H54 (cell line): ENCODE measurements around the gene PTPN13.

Experiments used
- DNase-seq: peaks from one replicate; pipeline ENCODE4 v3.0.0; 2011; ENCODE audit warnings: low spot score, mixed read lengths; ENCODE audit not compliant: insufficient read length
- FAIRE-seq: peaks from 3 replicates; lab custom pipeline; 2011; peaks lifted over from hg19 to GRCh38; lab: Jason Lieb, UNC
- POLR2A ChIP-seq: IDR thresholded peaks from 2 replicates; pipeline ENCODE4 v1.6.1; 2011; ENCODE audit warnings: low read depth, mild to moderate bottlenecking, low read length

The PTPN13 gene

DNA sequence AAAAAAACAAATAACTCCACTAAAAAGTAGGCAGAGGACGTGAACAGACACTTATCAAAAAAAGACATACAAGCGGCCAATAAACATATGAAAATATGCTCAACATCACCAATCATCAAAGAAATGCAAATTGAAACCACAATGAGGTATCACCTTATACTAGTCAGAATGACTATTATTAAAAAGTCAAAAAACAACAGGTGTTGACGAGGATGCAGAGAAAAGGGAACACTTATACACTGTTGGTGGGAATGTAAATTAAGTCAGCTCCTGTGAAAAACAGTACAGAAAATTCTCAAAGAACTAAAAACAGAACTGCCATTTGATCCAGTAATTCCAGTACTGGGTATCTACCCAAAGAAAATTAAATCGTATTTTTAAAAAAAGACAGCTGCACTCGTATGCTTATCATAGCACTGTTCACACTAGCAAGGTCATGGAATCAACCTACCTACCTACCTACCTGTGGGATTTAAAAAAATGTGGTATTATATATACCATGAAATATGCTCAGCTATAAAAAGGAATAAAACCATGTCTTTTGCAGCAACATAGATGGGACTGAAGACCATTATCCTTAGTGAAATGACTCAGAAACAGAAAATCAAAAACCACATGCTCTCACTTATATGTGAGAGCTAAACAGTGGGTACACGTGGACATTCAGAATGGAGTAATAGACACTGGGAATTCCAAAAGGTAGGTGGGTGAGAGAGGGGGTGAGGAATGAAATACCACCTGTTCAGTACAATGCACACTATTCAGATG lies 24.8 kb upstream of the PTPN13 start:
- TF ChIP-seq POLR2A = no peak
- DNase-seq (no peak), FAIRE-seq (no peak)

DNA sequence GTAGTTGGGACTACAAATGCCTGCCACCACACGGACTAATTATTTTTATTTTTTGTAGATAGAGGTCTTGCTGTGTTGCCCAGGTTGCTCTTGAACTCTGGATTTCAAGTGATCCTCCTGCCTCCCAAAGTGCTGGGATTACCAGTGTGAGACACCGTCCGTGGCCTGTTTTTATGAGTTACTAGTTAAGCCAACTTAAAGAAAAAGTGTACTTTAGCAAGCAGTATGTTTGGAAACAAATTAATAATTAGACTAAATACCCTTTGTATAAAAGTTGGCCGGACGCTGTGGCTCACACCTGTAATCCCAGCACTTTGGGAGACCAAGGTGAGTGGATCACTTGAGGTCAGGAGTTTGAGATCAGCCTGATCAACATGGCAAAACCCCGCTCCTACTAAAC lies 14.2 kb upstream of the PTPN13 start:
- TF ChIP-seq POLR2A = no peak
- no peak for DNase-seq
- FAIRE-seq = no peak

DNA sequence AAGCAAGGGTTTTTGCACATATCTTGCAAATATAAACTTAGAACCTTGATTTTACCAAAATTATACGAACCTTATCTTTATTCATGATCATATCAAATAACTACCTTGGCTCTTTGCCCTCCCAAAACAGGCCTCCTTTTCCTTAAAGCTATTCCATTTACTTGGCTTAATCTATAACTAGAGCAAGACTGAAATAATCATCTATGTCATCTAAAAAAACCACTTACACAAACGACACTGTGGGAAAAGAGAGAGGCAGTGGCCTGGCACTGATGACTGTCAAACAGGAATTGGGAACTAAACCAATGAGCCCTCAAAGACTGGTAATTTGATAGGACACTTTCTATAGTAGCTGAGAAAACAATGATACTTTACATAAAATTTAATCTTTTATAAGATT lies 11.7 kb upstream of the PTPN13 start:
- no peak for TF ChIP-seq POLR2A
- FAIRE-seq (no peak), DNase-seq (no peak)

DNA sequence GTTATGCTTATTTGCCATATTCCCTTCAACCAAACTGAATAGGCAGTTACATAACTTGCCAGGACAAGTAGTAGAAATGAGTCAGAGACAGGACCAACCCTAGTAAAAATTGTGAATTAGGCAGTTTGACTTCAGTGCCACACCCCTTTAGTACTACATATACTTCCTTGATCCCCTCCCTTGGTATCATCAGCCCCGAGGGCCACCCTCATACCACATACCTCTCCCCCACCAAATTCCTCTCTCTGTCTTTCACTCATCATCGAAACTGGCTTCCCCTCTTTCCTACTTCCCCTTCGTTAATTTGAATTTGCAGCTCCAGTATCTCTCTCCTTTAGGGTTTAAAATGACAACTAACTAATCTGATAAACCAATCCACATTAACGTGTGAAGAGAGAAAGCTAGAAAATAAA lies 7.9 kb upstream of the PTPN13 start:
- peak; percentile 41 for FAIRE-seq
- TF ChIP-seq POLR2A = no peak

DNA sequence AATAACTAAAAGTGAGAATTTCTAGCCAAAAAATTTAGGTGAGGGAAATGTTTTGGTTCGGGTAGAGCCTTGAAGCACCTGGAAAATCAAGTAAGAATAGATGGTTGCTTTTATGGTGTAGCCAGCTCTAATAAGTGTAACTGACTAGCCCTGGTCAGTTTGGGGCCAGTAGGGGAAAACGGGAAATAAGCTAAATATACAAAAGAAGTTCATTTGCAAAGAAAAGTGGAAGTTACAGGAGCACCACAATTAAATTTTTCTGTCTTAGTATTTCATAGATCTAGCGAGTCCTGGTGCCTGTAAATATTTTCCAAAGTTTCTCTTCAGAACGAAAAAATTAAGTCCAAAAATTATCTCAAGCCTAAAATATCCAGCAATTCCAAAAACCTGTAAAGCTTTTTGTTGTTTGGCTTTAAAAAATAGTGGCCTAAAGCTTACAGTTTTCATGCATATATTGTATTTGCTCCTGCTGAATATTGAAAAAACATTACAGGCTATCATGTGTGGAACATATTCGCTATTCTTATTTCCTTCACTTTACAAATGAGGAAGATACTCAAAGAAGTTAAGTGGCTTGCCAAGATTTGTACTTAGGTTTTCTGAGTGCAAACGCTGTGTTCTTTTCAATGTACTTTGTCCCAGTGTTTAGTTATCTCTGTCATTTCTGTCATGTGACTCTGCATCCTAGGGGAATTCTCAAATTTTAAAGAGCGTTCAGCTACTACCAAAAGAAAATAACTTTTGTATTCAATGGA lies 7.3 kb upstream of the PTPN13 start:
- no peak for TF ChIP-seq POLR2A
- no peak for FAIRE-seq
- DNase-seq = no peak

More for the DNA sequence above, 7.9 kb upstream of the PTPN13 start:
- no peak for DNase-seq

DNA sequence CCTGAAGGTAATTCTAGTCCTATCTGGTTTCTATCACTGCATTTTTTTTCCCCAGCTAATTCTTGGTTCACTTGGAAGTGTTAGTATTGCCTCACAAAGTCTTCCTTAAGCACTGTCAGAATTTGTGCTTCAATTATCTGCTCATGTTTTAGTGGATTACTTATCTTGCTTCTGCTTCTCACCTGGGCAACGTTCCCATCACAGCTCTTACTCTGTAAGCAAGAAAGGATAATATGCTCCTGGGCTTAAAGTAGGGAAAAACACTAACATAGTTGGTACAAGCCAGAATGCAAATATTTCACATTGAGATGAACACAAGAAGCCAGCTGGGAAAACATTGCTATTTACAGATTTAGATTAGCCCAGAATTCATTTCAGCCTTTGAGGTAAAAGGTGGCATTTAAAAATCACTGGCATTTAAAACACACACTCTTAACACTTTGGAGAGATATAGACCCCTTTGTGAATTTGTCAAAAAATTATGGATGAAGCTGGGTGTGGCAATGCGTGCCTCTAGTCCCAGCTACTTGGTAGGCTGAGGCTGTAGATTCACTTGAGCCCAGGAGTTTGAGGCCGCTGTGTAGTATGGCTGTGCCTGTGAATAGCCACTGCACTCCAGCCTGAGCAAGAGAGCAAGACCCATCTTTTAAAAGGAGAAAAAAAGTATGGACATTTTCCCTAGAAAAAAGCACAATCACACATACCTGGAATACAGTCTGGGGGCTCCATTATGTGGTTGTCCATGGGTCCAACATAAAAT lies 6.6 kb upstream of the PTPN13 start:
- DNase-seq (no peak), FAIRE-seq (no peak)
- no peak for TF ChIP-seq POLR2A

DNA sequence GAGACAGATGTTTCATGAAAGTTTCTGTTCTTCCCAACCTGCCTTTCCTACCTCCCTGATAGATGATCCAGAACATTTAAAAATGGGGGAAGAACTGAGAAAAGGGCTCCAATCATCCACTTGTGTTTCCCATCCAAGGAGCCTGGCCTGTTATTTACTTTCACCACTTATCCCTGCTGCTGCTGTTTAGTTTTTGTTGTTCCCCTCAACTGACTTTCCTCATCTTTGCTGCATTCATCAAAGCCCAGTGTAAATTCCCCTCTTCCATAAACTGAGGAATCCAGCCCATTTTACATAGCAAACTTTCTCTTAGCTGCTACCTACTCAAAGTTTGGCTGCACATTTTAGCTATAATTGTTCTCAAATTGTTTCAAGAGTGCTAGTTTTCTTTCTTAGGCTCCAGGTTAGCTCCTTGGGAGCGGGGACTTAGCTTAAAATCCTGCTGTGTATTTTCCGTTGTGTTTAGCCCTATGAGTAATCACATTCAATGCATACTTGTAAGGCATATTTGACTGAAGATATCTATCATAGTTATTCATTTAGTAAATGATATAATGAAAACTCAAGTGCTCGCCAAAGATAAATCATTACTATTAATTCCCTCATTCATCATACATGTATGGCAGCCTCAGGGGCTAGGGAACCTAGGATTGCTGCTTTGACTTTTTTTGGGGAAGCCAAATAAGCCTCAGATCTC lies 1.4 kb upstream of the PTPN13 start:
- no peak for FAIRE-seq
- DNase-seq = no peak
- TF ChIP-seq POLR2A = no peak

DNA sequence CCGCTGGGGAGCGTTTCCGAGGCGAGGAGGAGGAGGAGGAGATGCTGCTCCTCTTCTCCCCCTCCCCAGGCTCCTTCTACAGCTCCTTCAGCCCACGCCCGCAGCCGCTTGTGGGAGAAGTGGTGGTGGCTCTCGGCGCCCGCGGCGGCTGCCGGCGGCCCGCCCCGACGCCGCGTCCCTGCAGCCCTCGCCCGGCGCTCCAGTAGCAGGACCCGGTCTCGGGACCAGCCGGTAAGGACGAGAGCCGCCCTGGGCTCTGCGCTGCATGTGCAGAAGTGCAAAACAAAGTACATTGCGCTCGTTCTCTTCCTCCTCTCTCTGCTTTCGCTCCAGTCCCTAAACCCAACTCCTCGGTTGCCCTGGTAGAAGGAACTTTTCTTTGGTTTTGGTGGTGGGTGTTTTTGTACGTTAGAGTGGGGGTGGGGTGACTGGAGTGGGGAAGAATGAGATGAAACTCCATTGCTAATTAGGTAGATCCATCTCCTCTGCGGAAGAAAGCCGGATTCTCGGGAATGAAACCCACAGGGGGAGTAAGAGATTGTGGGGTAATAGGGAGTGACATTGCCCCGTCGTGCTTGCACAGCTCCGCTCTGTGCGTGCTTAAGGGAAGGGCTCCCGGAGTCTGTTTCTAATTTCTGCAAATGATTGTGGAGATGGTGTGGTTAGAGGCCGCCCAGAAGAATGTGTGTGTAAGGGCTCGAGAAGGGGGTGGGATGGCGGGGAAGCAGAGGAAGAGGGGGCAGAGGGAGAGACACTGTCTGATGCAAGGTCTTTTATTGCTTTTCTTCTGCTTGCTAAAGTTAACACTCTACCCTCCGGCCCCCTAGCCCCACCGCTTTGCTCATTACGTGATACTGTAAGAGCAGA lies 677 bp downstream of the PTPN13 start:
- FAIRE-seq (no peak), DNase-seq (no peak)
- TF ChIP-seq POLR2A = no peak

DNA sequence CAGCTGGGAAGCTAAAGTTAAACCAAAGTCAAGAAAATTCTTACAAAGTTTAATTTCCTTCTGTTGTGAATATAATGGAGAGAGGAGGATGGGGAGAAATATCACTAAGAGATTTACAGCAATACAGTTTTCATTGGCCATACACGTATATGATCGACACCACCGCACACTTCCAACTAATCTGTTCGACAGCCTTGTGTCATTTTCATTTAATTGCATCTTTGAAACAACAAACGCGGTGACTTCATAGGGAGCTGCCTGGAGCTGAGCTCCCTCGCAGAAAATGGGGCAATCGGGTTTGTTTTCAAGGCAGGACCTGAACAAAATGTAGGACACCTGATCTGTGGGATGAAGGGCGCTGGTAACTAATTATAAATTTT lies 1.3 kb downstream of the PTPN13 start:
- no peak for TF ChIP-seq POLR2A
- no peak for DNase-seq
- peak; percentile 43 for FAIRE-seq

DNA sequence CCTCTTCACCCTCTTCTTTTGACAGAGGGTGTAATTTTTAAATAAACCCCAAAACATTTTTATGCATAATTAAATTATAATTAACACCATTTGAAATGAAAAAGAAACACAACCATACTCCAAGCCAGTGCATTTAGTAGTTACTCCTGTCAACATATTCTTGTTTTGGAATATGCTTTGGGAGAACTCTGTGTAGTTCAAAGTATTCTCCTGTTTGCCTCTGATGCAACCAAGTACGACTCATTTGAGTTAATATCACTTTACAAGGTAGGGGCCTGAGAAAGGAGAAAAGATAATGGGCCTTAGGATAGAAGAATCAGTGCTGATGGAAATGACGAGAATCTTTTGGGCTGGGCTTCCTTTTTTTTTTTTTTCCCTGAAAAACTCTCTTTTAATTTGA lies 2.7 kb downstream of the PTPN13 start:
- TF ChIP-seq POLR2A = no peak
- FAIRE-seq = no peak
- DNase-seq = no peak

DNA sequence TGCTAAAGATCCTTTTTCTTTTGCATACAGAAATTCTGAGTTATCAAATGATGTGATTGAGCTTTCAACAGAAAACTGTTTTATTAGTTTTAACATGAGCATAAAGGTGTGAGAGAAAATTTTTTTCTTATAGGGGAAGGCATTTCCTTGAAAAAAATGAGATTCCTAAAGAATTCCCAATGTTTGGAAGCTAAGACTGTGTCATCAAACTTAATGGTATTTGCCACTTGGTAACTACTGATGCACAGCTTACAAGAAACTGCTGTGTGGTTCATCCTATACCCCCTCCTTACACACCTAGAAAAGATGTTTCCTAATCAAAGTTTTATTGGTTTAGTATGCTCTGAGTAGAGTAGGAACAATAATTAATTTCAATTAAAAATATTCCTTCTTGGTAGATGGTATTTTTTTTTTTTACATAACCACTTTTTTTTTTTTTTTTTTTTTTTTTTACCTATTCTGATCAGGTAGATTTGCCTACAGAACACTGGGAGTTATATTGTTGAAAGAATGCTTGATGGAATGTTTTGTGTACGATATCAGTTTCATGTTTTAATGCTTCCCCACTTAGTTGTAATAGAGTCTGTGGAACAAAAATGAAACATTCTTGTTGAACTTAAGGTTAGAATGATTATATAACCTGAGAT lies 6.0 kb downstream of the PTPN13 start:
- TF ChIP-seq POLR2A = no peak
- DNase-seq = no peak
- no peak for FAIRE-seq

DNA sequence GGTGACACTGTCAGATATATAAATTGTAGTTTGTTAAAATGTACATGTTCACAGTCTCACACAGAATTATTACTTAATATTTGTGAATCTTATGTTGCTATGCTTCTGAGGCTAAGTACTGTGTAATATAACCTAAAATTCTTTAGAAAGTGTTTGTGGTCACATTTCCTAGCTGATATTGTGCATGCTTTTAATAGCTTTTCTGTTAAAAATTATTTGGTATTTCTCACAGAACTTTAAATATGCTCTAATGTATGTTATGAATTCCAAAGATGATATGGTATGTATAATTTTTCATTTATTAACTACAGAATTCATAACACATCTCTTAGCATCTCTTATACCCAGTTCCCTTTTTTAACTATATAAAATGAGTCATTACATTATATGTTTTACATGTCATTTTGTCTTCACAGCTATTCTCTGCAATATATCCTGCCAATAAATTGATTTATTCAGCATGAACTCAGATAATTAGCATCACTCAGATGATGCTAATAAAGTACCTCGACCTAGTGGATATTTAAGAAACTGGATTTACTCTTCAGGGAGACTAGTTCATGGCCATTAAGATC lies 9.3 kb downstream of the PTPN13 start:
- no peak for TF ChIP-seq POLR2A
- FAIRE-seq = no peak

More for the DNA sequence above, 9.3 kb downstream of the PTPN13 start:
- DNase-seq = no peak
